NT2/D1 (cell line): ENCODE measurements around the gene GNPDA1.

Experiments
- DNase-seq: peaks from one replicate; pipeline ENCODE4 v3.0.0-alpha.2; 2011; ENCODE audit warnings: low read depth, low spot score
- H3K27me3 ChIP-seq: 2 replicates; pipeline ENCODE4 v1.6.0; 2011; ENCODE audit warnings: mild to moderate bottlenecking; ENCODE audit not compliant: insufficient read length, insufficient read depth
- H3K36me3 ChIP-seq: 2 replicates; pipeline ENCODE4 v1.6.1; 2011; ENCODE audit warnings: mild to moderate bottlenecking, low read length, mixed read lengths; ENCODE audit not compliant: insufficient read depth, insufficient read length
- H3K4me1 ChIP-seq: 2 replicates; pipeline ENCODE4 v1.5.1; 2011; ENCODE audit not compliant: insufficient read depth, insufficient read length
- H3K4me3 ChIP-seq: 2 replicates; pipeline ENCODE4 v1.5.1; 2011; ENCODE audit warnings: low read depth; ENCODE audit not compliant: insufficient read length
- H3K9ac ChIP-seq: 2 replicates; pipeline ENCODE4 v1.6.0; 2011; ENCODE audit warnings: low read depth; ENCODE audit not compliant: insufficient read length
- H3K9me3 ChIP-seq: 2 replicates; pipeline ENCODE4 v1.5.1; 2011; ENCODE audit warnings: mild to moderate bottlenecking, low read length; ENCODE audit not compliant: insufficient read depth
- SUZ12 ChIP-seq: IDR thresholded peaks from 2 replicates; pipeline ENCODE4 v1.6.1; 2011; ENCODE audit not compliant: insufficient read length, insufficient read depth; ENCODE audit errors: extremely low read depth
- YY1 ChIP-seq: IDR thresholded peaks from 2 replicates; pipeline ENCODE4 v1.6.1; 2011; ENCODE audit not compliant: insufficient read length, insufficient read depth
- ZNF274 ChIP-seq: IDR thresholded peaks from 2 replicates; pipeline ENCODE4 v1.6.1; 2011; ENCODE audit warnings: mild to moderate bottlenecking, low read depth, low read length

Gene GNPDA1

GRCh38 chr5:142032747-142033631, 20.2 kb upstream of the GNPDA1 start:
- no peak for DNase-seq
- no peaks in the 10 kb centered on the region for H3K9me3 ChIP-seq
- no peaks in the 10 kb centered on the region for H3K4me1 ChIP-seq
- no peak overlapping the region for H3K9ac ChIP-seq
- no peaks in the 10 kb centered on the region for H3K36me3 ChIP-seq
- H3K4me3 ChIP-seq: no peak overlapping the region
- TF ChIP-seq ZNF274 (no peak), YY1 (no peak), SUZ12 (no peak)
- no peaks in the 10 kb centered on the region for H3K27me3 ChIP-seq

DNA sequence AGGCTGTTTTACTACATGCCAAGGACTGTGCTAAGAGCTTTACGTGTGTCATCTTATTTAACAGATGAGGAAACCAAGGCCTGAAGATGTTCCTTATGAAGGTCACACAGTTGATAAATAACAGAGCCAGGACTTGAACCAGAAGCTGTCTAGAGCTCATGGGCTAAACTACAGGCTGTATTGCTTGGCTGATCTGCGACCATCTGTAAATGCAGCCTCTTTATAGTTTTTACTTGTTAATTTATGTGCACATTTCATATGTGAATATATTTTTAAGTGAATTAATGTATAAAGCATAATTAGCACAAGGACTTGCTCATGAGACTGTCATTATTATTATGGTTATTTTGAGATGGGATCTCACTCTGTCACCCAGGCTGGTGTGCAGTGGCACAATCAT, 19.3 kb upstream of the GNPDA1 start:
- H3K27me3 ChIP-seq: no peaks in the 10 kb centered on the region
- no peak for TF ChIP-seq ZNF274
- no peak for TF ChIP-seq SUZ12
- TF ChIP-seq YY1: no peak
- DNase-seq: no peak
- no peaks in the 10 kb centered on the region for H3K9me3 ChIP-seq
- no peak overlapping the region for H3K9ac ChIP-seq
- no peak overlapping the region for H3K4me3 ChIP-seq
- H3K36me3 ChIP-seq: no peaks in the 10 kb centered on the region
- no peaks in the 10 kb centered on the region for H3K4me1 ChIP-seq

DNA sequence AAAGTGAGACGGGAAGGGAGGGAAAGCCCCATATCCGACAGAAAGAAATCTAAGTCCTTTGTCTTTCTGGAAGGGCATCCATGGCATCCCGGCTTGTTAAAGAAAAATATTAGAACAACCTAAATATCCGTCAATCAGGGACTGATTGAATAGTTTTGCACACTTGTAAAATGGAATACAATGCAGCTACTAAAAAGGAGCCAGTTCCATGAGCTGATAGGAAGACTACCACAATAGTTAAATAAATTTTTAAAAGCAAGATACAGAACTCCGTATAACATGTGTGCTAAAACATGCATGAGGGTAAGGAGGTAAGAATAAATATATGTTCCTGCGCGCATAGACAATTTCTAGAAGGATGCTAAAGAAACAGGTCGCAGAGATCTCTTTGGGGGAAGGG, 12.8 kb upstream of the GNPDA1 start:
- Histone ChIP-seq H3K4me1 (no peaks in the 10 kb centered on the region), H3K4me3 (peak overlapping the region; percentile 24), H3K9me3 (no peaks in the 10 kb centered on the region), H3K36me3 (no peaks in the 10 kb centered on the region), H3K9ac (no peak overlapping the region), H3K27me3 (no peaks in the 10 kb centered on the region)
- DNase-seq: no peak
- TF ChIP-seq YY1 (no peak), ZNF274 (no peak), SUZ12 (no peak)

- H3K27me3 ChIP-seq: no peaks in the 10 kb centered on the region
- no peaks in the 10 kb centered on the region; the same call in 1 of the 2 replicates for H3K9me3 ChIP-seq
- TF ChIP-seq SUZ12 (no peak), YY1 (no peak), ZNF274 (no peak)
- peak; percentile 83 for DNase-seq
- H3K36me3 ChIP-seq: no peaks in the 10 kb centered on the region
- no peaks in the 10 kb centered on the region for H3K4me1 ChIP-seq
- H3K4me3 ChIP-seq: peak overlapping the region; percentile 24
- H3K9ac ChIP-seq: peak overlapping the region; percentile 61
These were observed 12.0 kb upstream of the GNPDA1 start for GRCh38 chr5:142024771-142025304.

GRCh38 chr5:142023836-142024235, 11.0 kb upstream of the GNPDA1 start:
- no peaks in the 10 kb centered on the region; the same call in 1 of the 2 replicates for H3K9me3 ChIP-seq
- no peaks in the 10 kb centered on the region for H3K27me3 ChIP-seq
- TF ChIP-seq YY1 (no peak), ZNF274 (no peak), SUZ12 (no peak)
- no peaks in the 10 kb centered on the region for H3K36me3 ChIP-seq
- no peaks in the 10 kb centered on the region for H3K4me1 ChIP-seq
- H3K4me3 ChIP-seq: no peak overlapping the region
- DNase-seq: no peak
- no peak overlapping the region for H3K9ac ChIP-seq

DNA sequence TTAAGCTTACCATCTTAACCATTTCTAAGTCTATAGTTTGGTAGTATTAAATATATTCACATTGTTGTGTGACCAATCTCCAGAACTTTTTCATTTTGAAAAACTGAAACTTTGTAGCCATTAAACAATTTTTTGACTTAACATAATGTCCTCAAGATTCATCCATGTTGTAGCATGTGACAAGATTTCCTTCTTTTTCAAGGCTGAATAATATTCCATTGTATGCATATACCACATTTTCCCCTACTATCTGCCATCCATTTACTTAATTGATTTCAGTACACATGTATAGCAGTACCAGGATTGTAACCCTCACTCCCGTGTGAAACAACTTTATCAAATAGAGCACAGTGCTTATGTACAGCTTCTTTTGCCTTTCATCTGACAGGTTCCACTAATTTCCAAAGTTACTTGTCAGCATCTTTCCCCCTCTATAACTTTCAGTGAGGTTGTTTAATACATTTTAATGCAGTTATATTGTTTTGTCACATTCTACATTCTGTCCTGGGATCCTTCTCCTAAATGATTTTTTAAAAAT, 7.4 kb upstream of the GNPDA1 start:
- Histone ChIP-seq H3K4me1 (no peaks in the 10 kb centered on the region), H3K9me3 (no peaks in the 10 kb centered on the region; the same call in 1 of the 2 replicates), H3K9ac (no peak overlapping the region), H3K36me3 (no peaks in the 10 kb centered on the region), H3K27me3 (no peaks in the 10 kb centered on the region), H3K4me3 (no peak overlapping the region)
- TF ChIP-seq YY1 (no peak), SUZ12 (no peak), ZNF274 (no peak)
- DNase-seq: no peak

DNA sequence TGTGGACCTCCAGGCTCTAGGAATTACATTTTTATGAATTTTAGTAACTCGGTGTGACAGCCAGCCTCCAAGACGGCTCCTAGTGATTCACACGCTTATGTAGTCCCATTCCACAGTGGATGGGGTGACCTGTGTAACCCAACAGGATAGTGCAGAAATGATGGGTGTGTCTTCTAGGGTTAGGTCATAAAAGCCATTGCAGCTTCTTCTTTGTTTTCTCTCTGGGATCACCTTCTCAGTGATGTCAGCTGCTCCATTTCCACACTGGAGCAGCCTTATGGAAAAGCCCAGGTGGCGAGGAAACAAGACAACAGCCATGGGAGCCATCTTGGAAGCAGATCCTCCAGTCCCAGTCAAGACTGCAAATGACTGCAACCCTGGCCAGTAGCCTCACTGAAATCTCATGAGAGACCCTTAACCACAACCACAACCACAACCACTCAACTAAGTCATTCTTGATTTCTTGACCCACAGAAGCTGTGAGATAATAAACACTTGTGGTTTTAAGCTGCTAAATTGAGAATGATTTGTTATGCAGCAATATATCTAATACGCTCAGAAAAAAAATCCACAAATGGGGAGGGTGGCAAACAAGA, 5.1 kb upstream of the GNPDA1 start:
- Histone ChIP-seq H3K27me3 (no peaks in the 10 kb centered on the region), H3K4me3 (no peak overlapping the region), H3K9ac (no peak overlapping the region), H3K9me3 (no peaks in the 10 kb centered on the region; the same call in 1 of the 2 replicates), H3K4me1 (no peaks in the 10 kb centered on the region), H3K36me3 (no peaks in the 10 kb centered on the region)
- TF ChIP-seq YY1: no peak
- TF ChIP-seq ZNF274: no peak
- no peak for TF ChIP-seq SUZ12
- DNase-seq: no peak
